HG03064 (cell line): Measurements from ENCODE around the gene SLC12A9.
"Not testable (repeated sequence)": the region's sequence is repeated elsewhere in the genome, so short reads cannot be mapped to it uniquely, and the experiment has no call there.

Experiments
- ATAC-seq: cut with Tn5 transposase; IDR thresholded peaks from one replicate; pipeline ENCODE4 v1.9.1; 2021; ENCODE audit warnings: low read depth; ENCODE audit not compliant: unreplicated experiment

SLC12A9 gene

DNA sequence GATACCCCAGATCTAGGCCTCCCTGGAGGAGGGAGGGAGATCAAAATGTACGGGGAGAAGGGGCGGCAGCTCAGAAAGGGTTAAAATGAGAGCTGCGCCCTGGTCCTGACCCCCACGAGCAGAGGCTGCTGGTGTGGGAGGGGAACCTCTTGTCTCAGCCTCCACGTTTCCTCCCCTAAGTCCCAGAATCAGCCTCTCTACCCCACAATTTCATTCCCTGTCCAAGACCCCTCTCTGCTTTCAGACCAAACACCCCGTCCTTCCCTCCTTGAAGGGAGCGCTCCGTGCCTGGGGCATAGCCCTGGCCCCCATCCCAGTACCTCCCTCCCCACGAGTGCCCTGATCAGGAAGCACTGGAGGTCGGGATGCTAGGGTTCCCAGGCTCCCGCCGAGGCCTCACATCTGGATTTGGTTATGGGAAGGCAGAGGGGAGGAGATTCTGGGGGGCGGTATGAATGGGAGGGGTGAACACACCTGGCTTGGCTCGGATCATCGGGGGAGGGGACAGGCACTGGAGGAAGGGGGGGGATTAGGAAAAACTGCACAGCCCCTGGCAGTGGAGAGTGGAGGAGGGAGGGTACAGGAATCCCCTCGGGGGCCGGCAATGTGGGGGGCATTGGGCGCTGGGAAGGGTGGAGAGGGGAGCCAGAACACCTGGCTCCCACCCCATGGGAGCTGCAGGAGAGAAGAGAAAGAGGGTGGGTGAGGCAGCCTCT, 27.9 kb upstream of the SLC12A9 start:
- ATAC-seq = no peak

DNA sequence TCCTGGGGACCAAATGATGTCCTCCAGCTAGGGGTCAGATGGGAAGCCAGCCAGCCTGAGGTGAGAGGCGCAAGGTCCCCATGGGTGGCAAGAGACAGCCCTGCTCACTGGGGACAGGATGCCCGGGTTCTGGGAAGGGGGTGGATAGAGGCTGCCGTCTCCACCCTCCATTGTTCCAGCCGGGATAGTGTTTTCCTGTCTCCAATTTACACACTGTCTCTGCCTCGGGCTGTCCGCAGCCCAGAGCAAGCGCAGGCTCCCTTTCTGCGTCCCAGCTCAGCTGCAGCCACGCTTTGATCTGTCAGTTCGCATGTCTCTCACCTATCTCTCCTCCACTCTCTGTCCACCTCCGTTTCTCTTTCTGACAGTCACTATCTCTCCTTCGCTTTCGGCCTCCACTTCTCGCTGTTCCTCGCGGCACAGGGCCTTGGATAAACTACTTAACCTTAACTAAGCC, 27.3 kb upstream of the SLC12A9 start:
- ATAC-seq = no peak

DNA sequence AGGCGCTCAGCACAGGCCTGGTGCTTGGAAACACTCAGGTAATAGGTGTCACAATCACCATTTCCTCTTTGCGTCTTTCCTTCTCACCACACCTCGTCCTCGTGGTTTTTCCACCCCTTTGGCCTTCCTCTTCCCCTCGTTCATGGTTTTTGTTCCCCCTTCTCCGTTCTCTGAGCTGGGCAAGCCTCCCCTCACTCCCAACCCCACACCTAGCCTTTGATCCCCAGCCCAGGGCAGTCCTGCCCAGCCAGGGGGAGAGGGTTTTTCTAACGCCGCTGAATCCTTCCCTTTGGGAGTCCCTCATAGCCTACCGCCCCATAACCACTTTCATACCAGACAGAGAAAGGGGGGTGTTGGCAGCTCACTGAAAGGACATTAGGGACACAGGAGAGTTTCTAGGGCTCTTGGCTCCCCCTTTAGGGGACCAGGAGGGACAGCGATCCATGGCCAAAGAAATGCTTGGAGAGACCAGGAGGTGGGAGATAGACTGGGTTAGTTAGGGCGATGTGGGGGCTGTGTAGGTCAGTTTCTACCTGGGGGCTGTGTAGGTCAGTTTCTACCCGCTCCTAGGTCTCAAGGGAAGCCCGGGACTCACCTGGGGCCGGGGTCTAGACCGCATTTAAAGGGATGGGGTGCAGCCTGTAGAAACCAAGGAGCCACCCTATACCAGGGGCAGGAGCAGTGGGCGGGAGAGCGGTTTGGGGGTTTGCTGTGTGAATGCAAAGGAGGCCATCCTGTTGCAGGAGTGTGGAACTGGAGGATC, 26.6 kb upstream of the SLC12A9 start:
- no peak for ATAC-seq

DNA sequence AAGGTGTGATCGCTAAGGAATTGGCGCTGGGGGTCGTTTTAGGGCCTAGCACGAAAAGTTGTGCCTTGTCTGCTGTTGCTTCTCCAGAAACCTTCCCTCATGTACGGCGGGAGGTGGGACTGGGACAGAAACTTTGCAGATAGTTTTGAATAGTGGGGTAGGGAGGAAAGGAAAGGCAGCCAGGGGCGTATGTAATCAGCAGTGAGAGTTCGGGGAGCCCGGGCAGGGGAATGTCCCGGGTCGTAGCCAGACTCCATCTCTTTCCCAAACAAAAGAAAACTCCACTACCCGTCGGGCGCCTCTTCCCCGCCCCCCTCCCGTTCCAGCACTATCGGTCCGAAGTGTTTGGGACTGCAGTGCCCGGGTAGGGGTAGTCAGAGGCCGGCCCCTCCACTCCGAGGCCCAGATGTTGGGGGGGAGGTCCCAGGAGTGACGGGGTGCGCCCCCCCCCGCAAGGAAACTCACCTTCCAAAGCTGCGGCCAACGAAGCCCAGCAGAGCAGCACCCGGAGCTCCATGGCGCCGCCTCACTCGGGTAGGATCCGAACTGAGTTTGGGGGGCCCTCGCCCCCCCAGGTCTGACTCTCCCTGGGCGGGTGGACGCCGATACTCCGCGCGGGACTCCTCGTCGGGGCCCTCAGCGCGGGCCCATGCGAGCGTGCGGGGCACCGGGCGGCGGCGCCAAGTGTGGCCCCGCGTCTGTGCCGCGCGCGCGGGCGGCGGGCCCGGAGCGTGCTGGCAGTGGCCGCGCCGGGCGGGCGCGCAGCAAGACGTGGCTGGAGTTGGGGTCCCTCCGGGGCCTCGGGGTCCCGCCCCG, 25.8 kb upstream of the SLC12A9 start:
- ATAC-seq = no peak

DNA sequence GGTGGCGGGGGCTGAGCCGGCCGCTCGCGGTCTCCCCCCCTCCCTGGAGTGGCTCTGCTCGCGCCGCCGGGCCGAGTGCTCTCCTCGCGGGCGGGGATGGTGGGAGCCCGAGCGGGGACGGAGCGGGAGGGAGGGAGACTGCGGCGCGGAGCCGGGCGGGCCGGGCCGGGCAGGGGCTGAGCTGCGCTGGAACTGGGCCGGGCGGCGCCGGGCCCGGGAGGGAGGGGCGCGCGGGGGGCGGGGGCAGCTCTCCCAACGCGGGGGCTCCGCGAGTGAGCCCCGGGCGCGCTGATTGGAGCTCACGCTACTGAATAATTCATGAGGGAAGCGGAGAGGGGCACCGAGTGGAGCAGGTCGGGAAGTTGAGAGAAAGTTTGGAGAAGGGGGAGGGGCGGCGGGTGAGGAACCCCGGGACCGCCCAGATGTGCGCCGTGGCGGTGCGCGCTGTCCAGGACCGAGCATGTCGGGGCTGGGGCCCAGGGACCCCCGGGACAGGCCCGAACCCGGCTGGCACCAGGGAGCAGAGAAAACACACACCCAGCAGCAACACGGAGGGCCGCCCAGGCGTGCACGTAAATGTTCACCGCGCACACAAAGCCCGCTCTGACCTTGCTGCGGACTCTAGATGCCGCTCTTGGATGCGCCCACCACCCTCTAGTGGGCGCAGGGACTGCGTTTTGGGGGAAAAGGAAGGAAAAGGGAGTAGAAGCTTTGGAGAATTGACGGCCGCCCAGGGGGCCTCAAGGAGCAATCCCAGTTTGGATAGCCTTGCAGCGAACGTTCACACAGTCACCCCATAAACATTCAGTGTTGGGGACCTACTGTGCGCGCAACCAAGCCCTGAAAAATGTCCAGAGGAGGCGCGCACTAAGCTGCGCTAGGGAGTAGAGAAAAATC, 24.9 kb upstream of the SLC12A9 start, which contains the start of gene EPHB4:
Gene EPHB4, minus strand, starts transcription at position 194 of the 897 bp plus-strand sequence. CDS start 493 bp downstream, outside the sequence.
- no peak for ATAC-seq

DNA sequence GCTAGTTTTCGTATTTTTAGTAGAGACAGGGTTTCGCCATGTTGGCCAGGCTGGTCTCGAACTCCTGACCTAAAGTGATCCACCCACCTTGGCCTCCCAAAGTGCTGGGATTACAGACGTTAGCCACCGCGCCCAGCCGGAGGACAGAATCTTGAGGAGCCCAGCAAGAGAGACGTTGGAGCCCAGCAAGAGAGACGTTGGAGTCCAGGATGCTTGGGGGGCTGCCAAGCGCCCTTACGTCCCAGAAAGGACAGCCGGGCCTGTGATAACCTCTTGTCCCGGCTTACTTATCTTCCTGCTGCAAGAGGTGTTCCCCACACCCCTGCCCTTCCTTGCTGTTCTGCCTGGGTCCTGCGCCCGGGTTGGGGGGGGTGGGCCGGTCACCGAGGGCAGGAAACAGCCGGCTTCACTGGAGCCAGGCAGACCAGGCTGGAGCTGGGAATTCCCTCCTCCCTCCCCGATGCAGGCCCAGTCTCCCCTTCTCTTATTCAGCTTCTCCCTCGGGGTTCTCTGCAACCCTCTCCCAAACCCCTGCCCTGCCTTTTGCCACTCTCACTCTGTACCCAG, 23.3 kb upstream of the SLC12A9 start:
- no peak for ATAC-seq

DNA sequence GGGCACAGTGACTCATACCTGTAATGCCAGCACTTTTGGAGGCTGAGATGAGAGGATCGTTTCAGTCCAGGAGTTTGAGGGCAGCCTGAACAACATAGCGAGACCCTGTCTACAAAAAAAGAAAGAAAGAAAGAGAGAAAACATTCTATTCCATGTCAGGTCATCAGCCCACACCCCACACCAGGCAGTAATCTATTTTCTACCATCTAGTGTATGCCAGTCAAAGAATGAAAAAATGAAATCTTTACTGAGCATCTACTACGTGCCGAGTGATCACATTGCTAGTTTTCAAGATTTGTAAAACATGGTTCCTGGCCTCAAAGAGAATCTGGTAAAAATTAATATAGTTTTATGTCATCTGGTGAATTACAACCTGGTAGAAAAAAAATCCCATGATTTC, 22.1 kb upstream of the SLC12A9 start:
- ATAC-seq = no peak

DNA sequence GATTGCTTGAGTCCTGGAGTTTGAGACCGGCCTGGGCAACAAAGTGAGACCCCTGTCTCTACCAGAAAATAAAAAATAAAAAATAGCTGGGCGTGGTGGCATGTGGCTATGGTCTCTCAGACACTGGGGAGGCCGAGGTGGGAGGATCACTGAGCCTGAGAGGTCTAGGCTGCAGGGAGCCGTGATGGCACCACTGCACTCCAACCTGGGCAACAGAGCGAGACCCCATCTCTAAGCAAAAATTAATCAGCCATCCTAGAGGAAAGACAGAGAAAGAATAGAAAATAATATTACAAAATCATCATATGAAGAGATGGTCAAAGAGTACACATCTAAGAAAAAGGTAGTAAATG, 20.3 kb upstream of the SLC12A9 start:
- ATAC-seq = no peak

DNA sequence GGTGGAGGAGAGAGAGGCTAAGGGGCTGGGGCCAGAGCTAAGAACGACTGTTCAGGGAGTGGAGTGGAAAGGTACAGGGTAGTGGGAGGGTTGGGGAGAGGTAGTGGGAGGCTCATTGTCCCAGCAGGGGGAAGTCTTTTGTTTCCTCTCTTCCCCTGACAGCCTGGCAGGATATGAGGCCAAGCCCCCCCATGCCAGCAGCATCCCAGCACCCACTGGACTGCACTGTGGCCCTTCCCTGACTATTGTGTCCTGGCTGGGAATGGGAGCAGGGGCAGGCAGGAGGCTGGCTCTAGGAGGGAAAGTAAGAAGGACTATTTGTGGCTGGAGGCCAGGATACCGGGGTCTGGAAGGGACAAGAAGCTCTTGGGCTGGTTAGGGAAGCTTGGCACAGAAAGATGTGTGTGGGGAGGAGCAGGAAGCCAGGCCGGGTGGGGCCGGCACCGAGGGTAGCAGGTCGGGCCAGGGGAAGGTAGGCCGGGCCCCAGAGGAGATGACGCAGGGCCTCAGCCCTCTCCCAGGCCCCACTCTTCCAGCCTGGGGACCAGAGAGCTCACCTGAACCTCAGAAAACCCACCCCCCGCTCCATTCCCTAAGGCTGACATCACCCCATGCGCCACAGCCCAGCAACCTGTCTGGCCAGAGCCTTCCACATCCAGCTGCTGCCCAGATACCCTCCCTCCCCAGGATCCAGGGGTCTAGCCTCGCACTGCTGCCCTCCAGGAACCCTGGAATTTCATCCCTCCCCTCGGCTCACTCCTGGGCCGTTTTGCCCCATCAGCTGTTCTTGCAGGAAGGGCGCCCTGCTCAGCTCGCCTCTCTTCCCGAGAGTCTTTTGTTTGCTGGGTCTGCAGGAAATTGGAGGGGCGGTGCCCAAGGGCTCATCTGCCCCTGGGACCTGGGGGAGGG, 16.4 kb upstream of the SLC12A9 start:
- ATAC-seq = no peak

DNA sequence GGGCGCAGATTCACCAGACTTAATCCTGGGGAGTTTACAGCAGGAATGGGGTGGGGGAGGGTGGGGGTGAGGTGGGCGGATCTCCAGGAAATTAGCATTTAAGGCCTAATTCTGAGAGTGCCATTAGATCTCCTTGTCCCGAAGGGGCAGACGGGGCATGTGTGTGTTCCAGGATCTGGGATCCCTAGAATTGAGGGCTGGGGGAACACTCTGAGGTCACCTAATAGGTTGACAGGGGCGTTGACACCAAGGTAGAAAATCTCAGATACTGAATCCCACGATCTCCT, 15.8 kb upstream of the SLC12A9 start:
- ATAC-seq = no peak

DNA sequence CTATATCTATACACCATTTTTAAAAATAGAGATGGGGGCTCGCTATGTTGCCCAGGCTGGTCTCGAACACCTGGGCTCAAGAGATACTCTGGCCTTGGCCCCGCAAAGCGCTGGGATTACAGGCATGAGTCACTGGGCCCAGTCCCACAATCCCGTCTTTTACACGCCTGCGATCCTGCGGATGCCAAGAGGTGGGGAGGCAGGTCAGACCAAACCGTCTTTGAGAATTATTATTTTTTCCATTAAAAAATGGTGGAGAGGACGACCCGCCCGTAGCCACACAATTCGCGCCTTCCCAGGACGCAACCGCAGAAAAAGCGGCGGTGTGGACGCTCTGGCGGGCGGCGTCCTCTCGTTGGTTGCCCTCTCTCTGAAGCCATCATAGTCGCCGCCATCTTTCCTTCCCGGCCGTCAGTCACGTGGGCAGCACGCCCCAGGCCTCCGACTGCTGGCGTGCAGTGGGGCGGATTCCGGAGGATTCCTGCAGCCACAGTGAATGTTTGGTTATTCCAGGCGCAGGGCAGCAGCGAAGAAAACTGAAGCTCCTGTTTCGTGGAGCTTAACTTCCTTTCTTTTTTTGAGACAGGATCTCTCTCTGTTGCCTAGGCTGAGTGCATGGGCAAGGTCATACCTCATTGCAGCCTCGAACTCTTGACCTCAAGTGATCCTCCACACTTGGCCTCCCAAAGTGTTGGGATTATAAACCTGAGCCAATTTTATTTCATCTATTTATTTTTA, 15.2 kb upstream of the SLC12A9 start:
- no peak for ATAC-seq

DNA sequence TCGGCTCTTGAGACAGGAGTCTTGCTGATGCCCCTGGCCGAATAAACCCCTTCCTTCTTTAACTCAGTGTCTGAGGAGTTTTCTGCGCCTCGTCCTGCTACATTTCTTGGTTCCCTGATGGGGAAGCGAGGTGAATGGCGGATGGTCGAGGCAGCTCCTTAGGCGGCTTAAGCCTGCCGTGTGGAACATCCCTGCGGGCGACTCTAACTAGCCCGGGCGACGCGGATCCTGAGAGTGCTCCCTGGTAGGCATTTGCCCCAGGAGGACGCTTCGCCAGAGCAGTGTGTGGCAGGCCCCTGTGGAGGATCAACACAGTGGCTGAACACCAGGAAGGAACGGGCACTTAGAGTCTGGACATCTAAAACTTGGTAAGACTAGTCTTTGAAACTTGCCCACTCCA, 13.2 kb upstream of the SLC12A9 start:
- no peak for ATAC-seq

DNA sequence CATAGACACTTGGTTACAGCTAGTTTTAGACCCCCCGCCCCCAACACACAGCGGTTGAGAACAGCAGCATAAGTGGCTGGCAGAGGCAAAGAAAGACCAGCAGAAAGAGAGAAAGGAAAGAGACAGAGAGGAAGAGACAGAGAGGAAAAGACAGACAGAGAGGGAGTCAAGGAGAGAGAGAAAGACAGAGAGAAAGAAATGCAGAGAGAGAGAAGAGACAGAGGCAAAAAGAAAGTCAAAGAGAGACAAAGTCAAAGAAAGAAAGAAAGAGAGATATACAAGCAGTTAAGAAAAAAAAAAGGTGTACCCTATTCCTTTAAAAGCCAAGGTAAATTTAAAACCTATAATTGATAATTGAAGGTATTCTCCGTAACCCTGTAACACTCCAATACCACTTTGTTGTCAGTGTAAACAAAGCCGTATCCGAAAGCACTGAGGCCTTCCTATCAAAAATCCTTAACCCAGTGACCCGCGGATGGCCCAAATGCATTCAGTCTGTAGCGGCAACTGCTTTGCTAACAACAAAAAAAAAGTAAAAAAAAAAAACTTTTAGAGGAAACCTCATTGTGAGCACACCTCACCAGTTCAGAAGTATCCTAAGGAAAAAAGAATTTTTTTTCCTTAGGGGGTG, 11.9 kb upstream of the SLC12A9 start:
- ATAC-seq = no peak

DNA sequence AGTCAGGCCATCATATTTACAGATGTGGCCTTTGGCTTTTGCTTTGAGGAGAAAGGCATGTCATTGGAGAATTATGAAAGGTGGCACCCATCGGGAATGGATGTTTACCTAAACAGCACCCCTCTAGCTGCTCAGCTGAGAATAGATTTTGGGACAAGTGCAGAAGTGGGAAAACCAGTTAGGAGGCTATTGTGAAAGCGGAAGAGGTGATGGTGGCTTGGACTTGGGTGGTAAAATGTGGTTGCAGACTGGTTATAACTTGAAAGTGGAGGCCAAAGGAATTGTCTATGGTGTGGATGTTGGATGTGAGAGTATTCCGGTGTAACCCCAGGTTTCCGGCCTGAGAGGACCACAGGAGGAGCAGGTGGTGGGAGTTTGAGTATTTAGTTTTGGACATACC, 5.2 kb upstream of the SLC12A9 start:
- no peak for ATAC-seq

DNA sequence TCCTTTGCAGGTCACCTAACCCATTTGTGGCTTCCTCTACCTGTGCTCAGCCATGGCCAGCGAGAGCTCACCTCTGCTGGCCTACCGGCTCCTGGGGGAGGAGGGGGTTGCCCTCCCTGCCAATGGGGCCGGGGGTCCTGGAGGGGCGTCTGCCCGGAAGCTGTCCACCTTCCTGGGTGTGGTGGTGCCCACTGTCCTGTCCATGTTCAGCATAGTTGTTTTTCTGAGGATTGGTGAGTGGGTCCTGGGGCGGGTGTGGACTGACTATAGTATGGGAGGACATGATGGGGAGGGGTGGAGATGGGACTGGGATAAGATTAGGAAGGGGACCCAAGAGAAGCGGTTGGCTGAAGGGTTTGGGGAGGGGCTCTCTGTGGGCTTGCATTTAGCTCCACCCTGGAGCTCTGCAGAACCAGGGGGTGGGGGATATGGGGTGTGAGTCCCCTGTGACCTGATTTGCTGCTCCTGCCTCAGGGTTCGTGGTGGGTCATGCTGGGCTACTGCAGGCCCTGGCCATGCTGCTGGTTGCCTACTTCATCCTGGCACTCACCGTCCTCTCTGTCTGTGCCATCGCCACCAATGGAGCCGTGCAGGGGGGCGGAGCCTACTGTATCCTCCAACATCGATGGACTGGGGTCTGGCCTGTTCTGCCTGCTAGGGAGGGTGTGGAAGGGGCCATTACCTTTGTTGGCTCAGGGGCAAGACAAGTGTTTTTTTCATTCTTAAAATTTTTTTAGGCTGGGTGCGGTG, 1.8 kb downstream of the SLC12A9 start:
- ATAC-seq = no peak

DNA sequence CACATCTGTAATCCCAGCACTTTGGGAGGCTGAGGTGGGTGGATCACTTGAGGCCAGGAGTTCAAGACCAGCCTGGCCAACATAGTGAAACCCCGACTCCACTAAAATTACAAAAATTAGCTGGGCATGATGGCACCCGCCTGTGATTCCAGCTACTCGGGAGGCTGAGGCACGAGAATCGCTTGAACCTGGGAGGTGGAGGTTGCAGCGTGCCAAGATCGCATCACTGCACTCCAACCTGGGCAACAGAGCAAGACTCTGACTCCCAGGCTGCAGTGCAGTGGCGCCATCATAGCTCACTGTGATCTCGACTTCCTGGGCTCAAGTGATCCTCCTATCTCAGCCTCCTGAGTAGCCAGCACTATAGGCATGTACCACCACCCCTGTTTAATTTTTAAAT, 2.4 kb downstream of the SLC12A9 start:
- not testable (repeated sequence) for ATAC-seq

DNA sequence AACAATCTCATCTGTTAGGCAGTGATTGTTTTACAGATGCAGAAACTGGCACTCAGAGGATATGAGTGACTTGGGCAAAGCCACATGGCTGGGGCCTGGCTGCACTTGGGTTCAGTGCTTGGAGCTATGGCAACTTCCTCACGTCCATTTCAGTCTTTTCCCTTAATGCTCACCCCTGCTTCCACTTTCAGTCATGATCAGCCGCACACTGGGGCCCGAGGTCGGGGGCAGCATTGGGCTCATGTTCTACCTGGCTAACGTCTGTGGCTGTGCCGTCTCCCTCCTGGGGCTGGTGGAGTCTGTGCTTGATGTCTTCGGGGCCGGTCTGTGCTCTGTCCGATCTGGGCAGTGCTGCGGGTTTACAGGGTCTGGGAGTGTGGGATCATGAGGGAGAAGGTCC, 3.0 kb downstream of the SLC12A9 start:
- ATAC-seq = no peak
